ENCODE data around the gene FRMD5.

GRCh38 chr15:44058126-44058525, 136.9 kb downstream of the FRMD5 start:
- TF ChIP-seq, protein P1, sequence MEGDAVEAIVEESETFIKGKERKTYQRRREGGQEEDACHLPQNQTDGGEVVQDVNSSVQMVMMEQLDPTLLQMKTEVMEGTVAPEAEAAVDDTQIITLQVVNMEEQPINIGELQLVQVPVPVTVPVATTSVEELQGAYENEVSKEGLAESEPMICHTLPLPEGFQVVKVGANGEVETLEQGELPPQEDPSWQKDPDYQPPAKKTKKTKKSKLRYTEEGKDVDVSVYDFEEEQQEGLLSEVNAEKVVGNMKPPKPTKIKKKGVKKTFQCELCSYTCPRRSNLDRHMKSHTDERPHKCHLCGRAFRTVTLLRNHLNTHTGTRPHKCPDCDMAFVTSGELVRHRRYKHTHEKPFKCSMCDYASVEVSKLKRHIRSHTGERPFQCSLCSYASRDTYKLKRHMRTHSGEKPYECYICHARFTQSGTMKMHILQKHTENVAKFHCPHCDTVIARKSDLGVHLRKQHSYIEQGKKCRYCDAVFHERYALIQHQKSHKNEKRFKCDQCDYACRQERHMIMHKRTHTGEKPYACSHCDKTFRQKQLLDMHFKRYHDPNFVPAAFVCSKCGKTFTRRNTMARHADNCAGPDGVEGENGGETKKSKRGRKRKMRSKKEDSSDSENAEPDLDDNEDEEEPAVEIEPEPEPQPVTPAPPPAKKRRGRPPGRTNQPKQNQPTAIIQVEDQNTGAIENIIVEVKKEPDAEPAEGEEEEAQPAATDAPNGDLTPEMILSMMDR (IDR thresholded peaks at IDR 0.05): no peak
- TF ChIP-seq POLR2AphosphoS5 (IDR thresholded peaks at IDR 0.05; ENCODE audit: insufficient read depth in 1 of 2, low read depth in 1 of 2): no peak
- no peak for TF ChIP-seq POLR2A (IDR thresholded peaks at IDR 0.05)
